ENCODE data around the gene CHPF.

Gene CHPF

DNA sequence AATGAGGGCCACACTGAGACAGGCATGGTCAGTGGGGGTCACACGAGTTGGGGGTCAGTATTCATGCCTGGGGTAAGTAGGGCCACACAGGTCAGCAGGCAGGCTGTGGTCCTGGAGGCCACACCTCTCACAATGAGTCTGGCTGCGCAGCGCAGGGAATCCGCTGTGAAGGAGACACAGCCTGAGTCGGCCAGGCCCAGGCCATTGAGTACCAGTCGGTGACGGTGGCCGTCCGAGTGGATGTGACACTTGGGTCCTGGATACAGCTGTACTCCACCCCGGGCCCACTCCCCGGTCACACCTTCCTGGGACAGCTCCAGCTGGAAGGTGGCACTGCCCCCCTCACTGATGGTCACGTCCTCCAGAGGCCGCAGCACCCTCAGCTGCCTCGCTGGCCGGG is 10.7 kb upstream of the CHPF start:
- ChIA-PET POLR2A (no interaction called here), CTCF (no interaction called here)
- no peak for TF ChIP-seq LEF1 (IDR thresholded peaks at IDR 0.05; ENCODE audit: borderline replicate concordance)
- TF ChIP-seq FOXA1 (IDR thresholded peaks at IDR 0.05) = no peak
- TF ChIP-seq, protein P1, sequence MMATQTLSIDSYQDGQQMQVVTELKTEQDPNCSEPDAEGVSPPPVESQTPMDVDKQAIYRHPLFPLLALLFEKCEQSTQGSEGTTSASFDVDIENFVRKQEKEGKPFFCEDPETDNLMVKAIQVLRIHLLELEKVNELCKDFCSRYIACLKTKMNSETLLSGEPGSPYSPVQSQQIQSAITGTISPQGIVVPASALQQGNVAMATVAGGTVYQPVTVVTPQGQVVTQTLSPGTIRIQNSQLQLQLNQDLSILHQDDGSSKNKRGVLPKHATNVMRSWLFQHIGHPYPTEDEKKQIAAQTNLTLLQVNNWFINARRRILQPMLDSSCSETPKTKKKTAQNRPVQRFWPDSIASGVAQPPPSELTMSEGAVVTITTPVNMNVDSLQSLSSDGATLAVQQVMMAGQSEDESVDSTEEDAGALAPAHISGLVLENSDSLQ (IDR thresholded peaks at IDR 0.05) = no peak
- DNase-seq (ENCODE audit: extremely low spot score) = no peak

DNA sequence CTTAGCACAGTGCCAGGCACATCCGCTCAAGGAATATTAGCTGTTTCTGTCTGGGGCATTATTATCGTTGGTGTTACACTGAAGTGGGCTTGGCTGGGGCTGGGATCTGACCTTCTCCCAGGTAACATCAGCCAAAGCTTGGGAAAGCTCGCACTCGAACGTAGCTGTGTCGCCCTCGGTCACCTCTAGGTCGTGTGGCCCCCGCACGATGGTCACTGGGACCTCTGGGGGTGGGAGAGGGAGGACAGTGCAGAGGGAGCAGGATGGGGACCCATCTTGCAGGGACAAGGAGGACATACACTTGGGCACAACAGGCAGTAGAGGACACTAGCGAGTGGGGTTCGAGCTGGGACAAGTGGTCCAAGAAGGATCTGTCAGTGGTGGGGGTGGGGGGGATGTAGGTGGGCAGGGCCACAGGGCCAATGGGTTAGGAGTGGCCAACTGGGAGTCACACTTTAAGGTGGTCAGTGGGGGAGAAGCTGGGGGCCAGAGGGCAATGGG is 9.9 kb upstream of the CHPF start:
- CTCF ChIA-PET = interaction anchor here (1.3 kb wide), 1 partner anchor 58 kb away, joined by 3 read pairs; a partner anchor contains a TSS
- TF ChIP-seq FOXM1 (IDR thresholded peaks at IDR 0.05; ENCODE audit: borderline replicate concordance) = no peak
- POLR2A ChIA-PET = interaction anchor here (1.5 to 1.9 kb wide), 2 partner anchors 17 to 132 kb away, joined by 4 to 6 read pairs; no protein-coding TSS in a partner anchor
- DNase-seq (ENCODE audit: extremely low spot score) = no peak

DNA sequence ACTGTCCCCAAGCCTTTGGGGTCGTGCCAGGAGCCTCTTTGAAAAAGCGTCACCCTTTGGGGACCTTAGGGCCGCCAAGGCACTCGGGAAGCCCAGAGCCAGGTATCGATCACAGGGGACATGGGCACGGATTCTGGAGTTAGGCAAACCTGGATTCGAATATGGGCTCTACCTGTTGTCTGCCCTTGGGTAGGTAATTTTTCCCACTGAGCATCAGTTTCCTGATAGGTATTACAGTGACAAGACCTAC is 9.5 kb upstream of the CHPF start:
- no peak for TF ChIP-seq NFRKB (IDR thresholded peaks at IDR 0.05)
- no peak for TF ChIP-seq BHLHE40 (IDR thresholded peaks at IDR 0.05; ENCODE audit: borderline replicate concordance)
- TF ChIP-seq SUZ12 (IDR thresholded peaks at IDR 0.05) = no peak
- TF ChIP-seq FOXA1 (IDR thresholded peaks at IDR 0.05) = no peak
- TF ChIP-seq ZNF384 (IDR thresholded peaks at IDR 0.05) = no peak
- CTCF ChIA-PET = interaction anchor here (1.0 to 1.3 kb wide), 2 partner anchors 12 to 57 kb away, joined by 3 to 4 read pairs; a partner anchor contains a TSS
- no peak for DNase-seq (ENCODE audit: extremely low spot score)
- POLR2A ChIA-PET = interaction anchor here (1.2 to 1.9 kb wide), 4 partner anchors 7 to 132 kb away, joined by 4 to 7 read pairs (median 6); partner anchors contain the start of gene STK11IP

DNA sequence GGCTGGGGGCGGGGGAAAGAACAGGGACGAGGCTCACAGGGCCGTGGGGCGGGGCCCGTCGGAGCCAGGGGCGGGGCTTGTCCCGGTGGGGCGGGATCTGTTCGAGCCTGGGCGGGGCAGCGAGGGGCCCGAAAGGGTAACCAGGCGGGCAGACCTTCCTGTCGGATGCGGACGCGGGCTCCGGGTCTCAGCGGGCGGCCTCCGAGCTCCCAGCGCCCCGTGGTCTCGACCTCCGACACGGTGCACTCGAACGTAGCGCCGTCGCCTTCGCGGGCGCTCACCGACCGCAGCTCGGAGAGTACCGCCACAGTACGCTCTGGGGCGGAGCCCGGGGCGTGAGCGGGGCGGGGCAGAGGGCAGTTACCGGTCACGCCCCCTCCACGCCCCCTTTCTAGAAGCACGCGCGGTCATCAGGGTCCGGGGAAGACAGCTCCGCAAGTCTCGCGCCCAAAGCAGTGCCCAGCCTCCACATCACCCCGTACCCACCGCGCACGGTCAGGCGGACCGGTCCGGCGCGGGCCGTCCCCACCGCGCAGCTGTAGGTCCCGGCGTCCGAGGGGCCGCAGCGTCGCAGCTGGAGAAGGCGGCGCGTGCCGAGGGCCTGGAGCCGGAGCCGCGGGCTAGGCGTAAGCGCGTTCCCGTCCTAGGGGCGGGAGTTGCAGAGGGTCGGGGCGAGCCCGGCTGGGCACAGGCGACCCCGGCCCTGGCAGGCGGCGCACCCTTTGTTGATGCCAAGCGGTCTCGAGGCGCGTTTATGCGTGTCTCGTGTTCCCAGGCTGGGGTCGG is 9.0 kb upstream of the CHPF start:
- peak; percentile 90 for DNase-seq (ENCODE audit: extremely low spot score)
- ChIA-PET POLR2A (interaction anchor here (1.2 to 1.9 kb wide), 4 partner anchors 8 to 132 kb away, joined by 4 to 7 read pairs (median 6); partner anchors contain the start of gene STK11IP), CTCF (interaction anchor here (0.6 to 1.3 kb wide), 3 partner anchors 11 to 89 kb away, joined by 3 to 6 read pairs (median 4); a partner anchor contains a TSS)
- TF ChIP-seq BHLHE40 (IDR thresholded peaks at IDR 0.05; ENCODE audit: borderline replicate concordance) (no peak), LEF1 (IDR thresholded peaks at IDR 0.05; ENCODE audit: borderline replicate concordance) (no peak), L3MBTL2 (conservative IDR thresholded peaks at IDR 0.05) (peak; percentile 40; the same call in 1 of the 2 replicates), CTBP1 (IDR thresholded peaks at IDR 0.05; ENCODE audit: borderline replicate concordance) (no peak), NFRKB (IDR thresholded peaks at IDR 0.05) (no peak), TARDBP (IDR thresholded peaks at IDR 0.05) (no peak), SP1 (IDR thresholded peaks at IDR 0.05) (peak; percentile 88), ARNT (IDR thresholded peaks at IDR 0.05) (no peak)
- TF ChIP-seq, protein P1 (IDR thresholded peaks at IDR 0.05) = no peak

DNA sequence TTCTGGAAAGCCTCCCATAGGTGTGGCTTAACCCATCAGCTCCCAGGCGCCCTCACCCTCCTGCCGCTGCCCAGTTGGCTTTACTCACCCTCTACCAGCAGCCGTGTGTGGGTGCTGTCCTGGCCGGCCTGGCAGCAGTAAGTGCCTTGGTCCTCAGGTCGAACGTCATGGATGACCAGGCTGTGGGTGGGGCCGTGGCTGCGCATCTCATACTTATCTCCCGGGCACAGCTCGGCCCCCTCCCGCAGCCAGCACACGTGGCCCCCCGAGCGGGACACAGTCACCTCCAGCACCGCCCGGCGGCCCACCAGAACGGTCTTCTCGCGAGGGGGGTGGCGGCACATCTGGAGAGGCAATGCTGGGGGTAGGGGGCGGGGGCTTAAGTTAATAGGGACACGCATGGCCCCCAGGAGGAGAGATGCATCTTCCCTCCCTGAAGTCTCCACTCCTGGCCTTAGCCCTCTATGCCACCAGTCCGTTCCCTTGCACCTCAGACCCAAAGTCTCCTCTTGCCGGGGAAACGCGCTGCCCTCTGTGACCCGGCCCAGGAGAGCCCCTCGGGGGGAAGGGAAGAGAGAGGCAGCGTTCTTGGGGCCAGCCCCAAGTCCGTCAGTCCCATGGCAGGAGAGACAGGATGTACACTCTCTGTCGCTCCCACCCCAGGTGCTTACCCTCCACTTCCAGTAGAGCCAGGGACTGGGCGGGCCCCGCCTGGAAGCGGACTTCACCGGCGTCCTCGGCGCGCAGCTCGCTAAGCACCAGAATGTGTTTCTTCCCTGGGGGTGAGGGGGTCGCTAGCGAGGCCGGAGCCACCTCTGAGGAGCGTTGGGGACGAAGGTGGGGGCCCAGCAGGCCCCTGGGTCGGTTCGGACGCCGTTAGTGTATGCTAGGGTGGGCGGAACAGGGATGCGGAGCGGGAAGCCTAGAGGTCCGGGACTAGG is 8.1 kb upstream of the CHPF start:
- ChIA-PET POLR2A (interaction anchor here (1.0 to 1.9 kb wide), 4 partner anchors 9 to 46 kb away, joined by 3 to 7 read pairs (median 6); partner anchors contain the start of gene STK11IP), CTCF (interaction anchor here (0.6 to 1.0 kb wide), 3 partner anchors 9 to 88 kb away, joined by 4 to 6 read pairs (median 6); no protein-coding TSS in a partner anchor)
- DNase-seq (ENCODE audit: extremely low spot score) = no peak
- TF ChIP-seq SUZ12 (IDR thresholded peaks at IDR 0.05) = no peak
- no peak for TF ChIP-seq FOXA1 (IDR thresholded peaks at IDR 0.05)
- TF ChIP-seq ELF4 (IDR thresholded peaks at IDR 0.05) = no peak
- TF ChIP-seq ARNT (IDR thresholded peaks at IDR 0.05) = no peak
- TF ChIP-seq TARDBP (IDR thresholded peaks at IDR 0.05) = no peak

DNA sequence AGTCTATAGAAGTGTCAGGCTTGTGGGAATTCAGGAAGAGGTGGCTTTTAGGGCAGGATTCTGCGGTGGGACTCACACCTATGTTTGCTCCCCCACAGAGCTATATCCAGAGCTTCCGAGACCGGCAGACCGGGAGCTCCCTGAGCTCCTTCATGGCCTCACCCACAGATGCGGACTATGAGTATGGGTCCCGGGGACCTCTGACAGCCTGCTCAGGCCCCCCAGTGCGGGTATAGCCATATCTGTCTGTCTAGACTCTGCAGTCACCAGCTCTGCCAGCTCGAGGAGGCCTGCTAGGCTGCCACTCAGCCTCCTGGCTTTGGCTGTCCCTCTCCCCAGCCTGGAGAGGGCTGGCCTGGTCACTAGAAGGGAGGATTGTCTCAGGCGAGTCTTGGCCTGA is 6.0 kb upstream of the CHPF start:
- no peak for DNase-seq (ENCODE audit: extremely low spot score)
- ChIA-PET CTCF (interaction anchor here (0.8 to 1.7 kb wide), 2 partner anchors 8 to 10 kb away, joined by 3 to 5 read pairs; no protein-coding TSS in a partner anchor), POLR2A (interaction anchor here (1.1 kb wide), 1 partner anchor 48 kb away, joined by 5 read pairs; the partner anchor contains the start of gene STK11IP)
- TF ChIP-seq BHLHE40 (IDR thresholded peaks at IDR 0.05; ENCODE audit: borderline replicate concordance) (no peak), TARDBP (IDR thresholded peaks at IDR 0.05) (no peak), L3MBTL2 (conservative IDR thresholded peaks at IDR 0.05) (no peak), LEF1 (IDR thresholded peaks at IDR 0.05; ENCODE audit: borderline replicate concordance) (no peak), FOXK2 (IDR thresholded peaks at IDR 0.05) (no peak), NFRKB (IDR thresholded peaks at IDR 0.05) (no peak)
- TF ChIP-seq, protein P1 (IDR thresholded peaks at IDR 0.05) = no peak
